AG09309 (cell line): Measurements from ENCODE around the gene ZNF583.
A peak's percentile ranks its signal among the peaks of the same experiment; 100 is the strongest.

Source experiments
- DNase-seq: peaks from one replicate; pipeline ENCODE4 v3.0.0-alpha.2; 2010; ENCODE audit warnings: low read depth
- H3K4me3 ChIP-seq: 2 replicates; pipeline ENCODE4 v1.5.1; 2011; ENCODE audit warnings: mild to moderate bottlenecking, low read depth, low read length, moderate library complexity; ENCODE audit not compliant: control insufficient read depth
- CTCF ChIP-seq: IDR thresholded peaks from 2 replicates; pipeline ENCODE4 v1.5.1; 2011; ENCODE audit warnings: mild to moderate bottlenecking, low read depth, low read length, inconsistent platforms; ENCODE audit not compliant: insufficient read depth, control insufficient read depth; ENCODE audit errors: missing control alignments

Gene ZNF583

DNA sequence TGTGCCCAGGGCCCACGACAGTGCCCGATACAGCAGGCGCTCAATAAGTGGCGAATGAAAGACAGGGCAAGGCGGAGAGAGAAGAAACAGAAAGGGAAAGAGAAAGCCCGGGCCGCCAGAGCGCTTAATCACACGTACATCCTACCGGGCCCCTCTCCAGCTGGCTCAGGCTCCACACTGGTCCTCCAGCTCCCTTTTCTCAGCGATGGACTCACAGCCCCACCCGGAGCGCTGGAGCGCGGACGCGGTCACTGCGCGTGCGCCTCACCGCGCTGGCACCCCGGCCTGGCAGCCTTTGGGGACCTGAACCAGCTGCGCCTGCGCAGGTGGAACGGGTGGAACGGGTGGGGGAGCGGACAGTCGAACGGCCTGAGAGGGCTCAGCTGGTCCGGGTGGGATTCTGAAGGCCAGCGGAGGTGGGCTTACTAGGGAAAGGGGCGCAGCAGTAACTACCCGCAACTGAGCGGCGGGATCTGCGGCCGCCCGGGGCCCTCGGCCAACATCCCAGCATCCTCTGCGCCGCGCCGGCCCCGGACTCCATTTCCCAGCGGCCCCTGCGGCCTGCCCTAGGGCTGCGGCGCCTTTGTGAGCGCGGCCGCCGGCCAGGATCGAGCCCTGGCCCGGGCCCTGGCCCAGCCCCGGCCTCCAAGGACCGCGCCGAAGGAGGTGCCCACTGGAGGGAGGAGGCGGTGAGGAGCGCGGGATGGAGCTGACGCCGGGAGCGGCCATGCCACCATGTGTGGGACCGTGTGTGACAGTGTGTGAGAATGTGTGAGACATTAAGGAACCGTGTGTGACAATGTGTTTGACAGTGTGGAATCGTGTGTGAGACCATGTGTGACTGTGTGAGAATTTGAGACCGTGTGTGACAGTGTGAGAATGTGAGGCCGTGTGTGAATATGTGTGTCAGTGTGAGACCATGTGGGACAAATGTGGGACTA lies at the start of gene ZNF583:
Gene ZNF583, plus strand, starts transcription at position 569 of the 941 bp plus-strand sequence. CDS start 2,783 bp downstream, outside the sequence.
- peak; percentile 88 for DNase-seq
- TF ChIP-seq CTCF = no peak
- H3K4me3 ChIP-seq = peak within 1 kb of the TSS; percentile 85

GRCh38 chr19:56355517-56355916 lies 48.6 kb upstream of the ZNF583 start:
- no peak for TF ChIP-seq CTCF
- DNase-seq = no peak
- H3K4me3 ChIP-seq = no peak overlapping the region

DNA sequence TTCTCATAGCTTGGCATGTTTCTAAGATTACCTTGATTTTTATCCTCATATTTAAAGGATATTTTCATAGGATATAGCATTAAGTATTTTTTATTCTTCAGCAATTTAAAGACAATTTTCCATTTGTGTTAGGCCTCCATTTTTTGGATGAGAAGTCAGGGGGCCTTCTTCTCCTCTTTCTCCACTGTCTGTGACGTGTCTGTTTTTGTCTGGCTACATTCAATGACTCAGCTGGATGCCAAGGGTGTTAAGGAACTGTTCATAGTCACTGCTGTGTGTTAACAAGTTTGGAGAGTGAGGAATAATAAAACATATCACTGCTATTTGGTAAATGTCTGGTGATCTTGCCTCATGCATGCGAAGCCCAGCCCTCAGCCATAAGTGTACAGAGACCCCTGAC lies 47.2 kb upstream of the ZNF583 start:
- TF ChIP-seq CTCF = no peak
- no peak for DNase-seq
- no peak overlapping the region for H3K4me3 ChIP-seq

DNA sequence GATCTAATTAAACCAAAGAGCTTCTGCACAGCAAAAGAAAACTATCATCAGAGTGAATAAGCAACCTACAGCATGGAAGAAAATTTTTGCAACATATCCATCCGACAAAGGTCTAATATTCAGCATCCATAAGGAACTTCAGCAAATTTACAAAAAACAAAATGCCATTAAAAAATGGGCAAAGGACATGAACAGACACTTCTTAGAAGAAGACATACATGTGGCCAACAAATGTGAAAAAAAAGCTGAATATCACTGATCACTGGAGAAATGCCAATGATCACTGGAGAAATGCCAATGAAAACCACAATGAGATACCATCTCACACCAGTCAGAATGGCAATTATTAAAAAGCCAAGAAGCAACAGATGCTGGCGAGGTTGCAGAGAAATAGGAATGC lies 43.3 kb upstream of the ZNF583 start:
- TF ChIP-seq CTCF = no peak
- no peak for DNase-seq

DNA sequence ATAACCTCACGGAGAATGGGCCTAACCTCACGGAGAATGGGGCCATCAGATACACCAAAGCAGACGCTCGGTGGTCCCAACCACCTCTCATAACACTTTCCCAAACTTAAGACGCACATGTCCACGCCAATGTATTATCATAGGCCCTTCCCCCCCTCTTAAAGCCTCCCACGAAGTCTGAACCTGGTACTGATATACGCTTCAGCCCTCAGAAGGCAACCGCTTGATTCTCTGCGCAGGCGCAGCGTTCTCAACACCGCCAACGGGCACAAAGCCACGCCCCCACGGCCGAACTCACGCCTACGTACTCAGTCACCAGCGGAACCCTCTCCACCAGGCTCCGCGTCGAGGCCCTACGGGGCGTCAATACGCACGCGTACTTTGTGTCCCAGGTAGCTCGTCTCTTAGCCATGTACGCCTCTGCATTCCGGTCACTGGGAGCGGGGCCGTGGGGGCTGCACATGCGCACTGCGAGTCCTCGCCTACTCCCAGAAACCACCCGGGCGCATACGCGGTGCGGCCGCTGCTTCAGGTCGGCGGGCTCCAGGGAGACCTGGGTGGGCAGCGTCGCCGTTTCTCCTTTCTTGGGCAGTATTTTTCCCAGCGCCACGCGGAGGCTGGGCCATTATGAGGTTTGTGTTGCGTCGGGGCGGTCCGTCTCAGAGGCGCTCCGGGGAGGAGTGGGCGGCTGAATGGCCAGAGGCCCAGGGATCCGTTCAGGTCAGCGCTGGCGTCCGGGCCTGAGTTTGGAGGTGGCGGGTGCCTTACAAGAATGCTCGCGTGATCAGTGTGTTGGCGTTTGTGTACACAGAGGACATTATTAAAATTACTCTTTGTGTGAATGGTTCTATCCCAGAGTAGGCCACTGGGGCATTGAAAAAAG lies 36.1 kb upstream of the ZNF583 start:
- no peak for TF ChIP-seq CTCF
- H3K4me3 ChIP-seq = peak overlapping the region; percentile 64
- DNase-seq = peak; percentile 75

More for the DNA sequence above, 43.3 kb upstream of the ZNF583 start:
- H3K4me3 ChIP-seq = no peak overlapping the region

DNA sequence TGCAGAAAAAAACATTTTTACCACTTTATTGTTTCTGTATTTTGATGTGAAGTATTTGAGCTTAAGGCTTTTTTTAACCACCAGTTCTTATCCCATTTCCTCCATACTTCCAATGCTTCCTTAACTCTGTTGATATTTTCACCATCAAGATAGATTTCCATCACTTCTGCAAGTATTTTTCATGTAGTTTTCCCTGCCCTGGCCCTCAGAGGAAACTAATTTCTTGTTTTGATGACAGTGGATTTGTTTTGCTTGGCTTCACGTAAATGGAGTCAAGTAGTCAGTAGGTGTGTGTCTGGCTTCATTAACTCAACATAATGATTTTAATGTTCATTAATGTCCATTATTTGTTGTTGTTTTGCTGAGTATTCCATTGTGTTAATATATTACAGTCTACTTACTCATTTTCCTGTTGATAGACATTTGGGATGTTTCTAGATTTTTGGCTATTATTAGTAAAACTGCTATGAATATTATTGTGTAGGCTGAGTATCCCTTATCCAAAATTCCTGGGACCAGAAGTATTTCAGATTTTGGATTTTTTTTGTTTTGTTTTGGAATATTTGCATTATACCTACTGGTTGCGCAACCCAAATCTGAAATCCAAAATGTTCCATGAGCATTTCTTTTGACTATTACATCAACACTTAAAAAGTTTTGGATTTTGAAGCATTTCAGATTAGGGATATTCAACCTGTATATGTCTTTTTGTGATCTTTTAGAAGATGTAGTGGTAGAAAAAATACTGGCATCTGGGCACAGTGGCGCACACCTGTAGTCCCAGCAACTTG lies 34.1 kb upstream of the ZNF583 start:
- no peak for TF ChIP-seq CTCF
- no peak overlapping the region for H3K4me3 ChIP-seq
- no peak for DNase-seq
